NCI-H748 (cell line): ENCODE data around the gene LEP.
"Not testable (repeated sequence)": the region's sequence is repeated elsewhere in the genome, so short reads cannot be mapped to it uniquely, and the experiment has no call there.

Experiments
- DNase-seq: peaks from one replicate; lab custom pipeline; 2025; ENCODE audit not compliant: unreplicated experiment; lab: John Stamatoyannopoulos, UW

LEP gene

GRCh38 chr7:128270826-128271272 is 29.8 kb downstream of the LEP start:
- DNase-seq, result no peak

DNA sequence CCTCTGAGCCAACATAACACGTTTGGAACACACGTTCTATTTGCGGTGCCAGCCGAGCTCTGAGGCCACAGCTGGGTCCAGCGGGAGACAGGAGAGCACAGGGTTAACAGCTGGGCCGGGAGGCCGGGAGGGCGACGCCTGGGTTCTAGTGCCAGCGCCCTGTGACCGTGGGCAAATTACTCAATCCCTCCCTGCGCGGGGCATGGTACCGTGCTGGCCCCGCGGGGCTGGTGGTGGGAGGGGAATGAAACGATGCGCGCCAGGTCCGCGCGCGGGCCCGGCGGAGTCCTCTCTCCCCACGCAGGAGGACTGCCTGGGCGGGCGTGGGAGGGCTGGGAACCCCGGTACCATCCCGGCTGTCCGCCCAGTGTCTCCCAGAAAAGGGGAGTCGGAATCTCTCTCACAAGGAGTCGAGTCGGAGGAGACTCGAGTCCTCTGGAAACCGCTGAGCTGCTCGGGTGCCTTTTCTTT is 30.4 kb downstream of the LEP start:
- DNase-seq, result no peak

DNA sequence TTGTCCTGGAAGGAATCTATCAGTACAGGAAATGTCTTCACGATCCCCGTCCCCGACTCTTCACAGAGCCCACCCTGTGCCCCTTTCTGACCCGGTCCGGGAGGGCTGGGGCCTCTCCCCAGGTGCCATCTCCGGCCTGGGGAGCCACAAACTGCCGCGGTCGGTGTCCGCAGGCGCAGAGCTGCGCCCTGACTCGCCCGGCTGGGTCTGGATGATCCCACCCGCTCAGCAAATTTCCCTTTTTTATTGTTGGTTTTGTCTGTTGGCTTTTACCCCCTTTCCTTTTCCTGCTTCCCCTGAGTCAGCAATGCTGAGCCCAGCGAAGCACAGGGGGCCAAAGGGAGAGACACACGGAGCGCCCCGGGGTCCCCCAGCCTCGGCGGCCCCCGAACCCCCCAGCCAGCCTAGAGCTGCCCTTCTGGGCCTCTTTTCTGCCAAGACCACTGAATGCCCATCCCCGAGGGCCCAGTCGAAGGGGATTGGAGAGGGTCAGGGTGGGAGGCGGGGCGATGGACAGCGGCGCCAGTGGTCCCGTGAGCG is 30.9 kb downstream of the LEP start:
- DNase-seq, result no peak

GRCh38 chr7:128274246-128274883 is 33.3 kb downstream of the LEP start:
- DNase-seq, result no peak

DNA sequence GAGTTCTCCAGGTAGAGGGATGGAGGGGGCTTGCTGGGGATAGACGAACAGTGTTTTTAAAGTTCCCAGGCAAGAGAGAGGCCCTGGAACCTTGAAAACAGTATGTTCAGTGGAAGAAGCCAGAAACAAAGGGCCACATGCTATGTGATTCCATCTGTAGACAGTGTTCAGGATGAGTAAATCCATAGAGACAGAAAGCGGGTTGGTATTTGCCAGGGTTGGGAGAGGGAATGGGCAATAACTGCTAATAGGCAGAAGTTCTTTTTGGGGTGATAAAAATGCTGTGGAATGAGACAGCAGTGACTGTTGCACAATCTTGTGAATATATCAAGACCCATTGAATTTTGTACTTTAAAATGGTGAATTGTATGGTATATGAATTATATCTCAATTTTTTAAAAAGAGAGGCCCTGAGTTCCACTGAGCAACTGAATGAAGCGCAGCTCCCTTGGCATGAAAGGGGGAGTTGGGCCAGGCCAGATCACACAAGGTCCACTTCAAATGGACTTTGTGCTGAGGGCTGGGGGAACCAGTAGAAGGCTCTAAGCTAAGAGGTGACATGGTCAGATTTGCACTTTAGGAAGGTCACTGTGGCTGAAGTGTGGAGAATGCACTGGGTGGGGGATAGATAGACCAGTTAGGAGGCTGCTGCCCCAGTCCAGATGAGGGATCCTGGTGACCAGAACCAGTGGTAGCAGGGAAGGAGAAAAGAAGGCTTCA is 34.0 kb downstream of the LEP start:
- no peak for DNase-seq

- DNase-seq, result no peak
These were observed 34.6 kb downstream of the LEP start for GRCh38 chr7:128275681-128276080.

DNA sequence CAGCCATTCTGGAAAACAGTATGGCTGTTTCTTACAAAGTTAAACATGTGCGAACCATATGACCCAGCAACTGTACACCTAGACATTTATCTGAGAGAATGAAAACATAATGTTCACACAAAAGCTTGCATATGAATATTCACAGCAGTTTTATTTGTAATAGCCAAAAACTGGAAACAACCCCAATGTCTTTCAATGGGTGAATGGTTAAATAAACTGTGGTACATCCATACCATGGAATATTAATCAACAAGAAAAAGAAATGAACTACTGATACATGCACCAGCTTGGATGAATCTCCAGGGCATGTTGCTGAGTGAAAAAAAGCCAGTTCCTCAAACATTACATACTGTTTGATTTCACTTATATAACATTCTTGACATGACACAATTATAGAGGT is 37.3 kb downstream of the LEP start:
- DNase-seq, result no peak

GRCh38 chr7:128279124-128279713 is 38.1 kb downstream of the LEP start:
- DNase-seq, result no peak

DNA sequence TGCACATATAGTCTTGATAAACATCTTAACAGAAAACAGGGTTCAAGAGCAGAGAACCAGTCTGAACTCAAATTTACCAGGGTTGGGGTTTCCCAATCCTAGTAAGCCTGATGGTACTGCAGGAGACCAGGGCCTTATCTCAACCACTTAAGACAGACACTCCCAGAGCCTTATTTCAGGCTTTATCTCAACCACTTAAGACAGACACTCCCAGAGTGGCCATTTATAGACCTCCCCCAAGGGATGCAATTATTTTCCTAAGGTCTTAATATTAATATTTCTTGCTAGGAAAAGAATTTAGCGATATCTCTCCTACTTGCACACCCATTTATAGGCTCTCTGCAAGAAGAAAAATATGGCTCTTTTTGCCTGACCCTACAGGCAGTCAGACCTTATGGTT is 39.4 kb downstream of the LEP start:
- not testable (repeated sequence) for DNase-seq

- DNase-seq, result no peak
These were observed 40.7 kb downstream of the LEP start for GRCh38 chr7:128281605-128282380.

- DNase-seq, result no peak
These were observed 43.0 kb downstream of the LEP start for GRCh38 chr7:128284102-128284501.

DNA sequence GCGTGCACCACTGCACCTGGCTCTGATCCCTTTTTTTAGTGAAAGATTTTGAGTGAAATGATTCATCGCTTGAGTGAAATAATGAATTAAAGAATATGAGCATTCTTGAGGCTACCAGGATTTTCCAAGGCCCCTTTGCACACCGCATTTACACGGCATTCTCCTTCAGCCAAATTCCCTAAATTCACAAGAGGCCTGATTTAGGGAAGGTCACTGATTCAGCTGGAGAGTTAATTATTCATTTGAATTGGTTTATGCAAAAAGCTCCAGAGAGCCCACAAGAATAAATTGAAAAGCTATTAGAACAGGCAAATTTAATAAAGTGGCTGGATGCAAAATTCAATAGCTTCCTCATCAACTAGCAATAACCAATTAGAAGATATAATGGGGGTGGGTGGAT is 46.5 kb downstream of the LEP start:
- no peak for DNase-seq

DNA sequence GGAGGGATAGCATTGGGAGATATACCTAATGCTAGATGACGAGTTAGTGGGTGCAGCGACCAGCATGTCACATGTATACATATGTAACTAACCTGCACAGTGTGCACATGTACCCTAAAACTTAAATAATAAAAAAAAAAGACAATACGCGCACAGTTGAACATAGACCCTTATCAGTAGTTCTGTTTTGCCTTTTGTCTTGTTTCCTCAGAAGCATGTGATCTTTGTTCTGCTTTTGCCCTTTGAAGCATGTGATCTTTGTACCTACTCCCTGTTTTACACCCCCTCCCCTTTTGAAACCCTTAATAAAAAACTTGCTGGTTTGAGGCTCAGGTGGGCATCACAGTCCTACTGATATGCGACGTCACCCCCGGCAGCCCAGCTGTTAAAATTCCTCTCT is 56.9 kb downstream of the LEP start:
- not testable (repeated sequence) for DNase-seq

- DNase-seq, result no peak
These were observed 58.1 kb downstream of the LEP start for GRCh38 chr7:128299109-128299607.

DNA sequence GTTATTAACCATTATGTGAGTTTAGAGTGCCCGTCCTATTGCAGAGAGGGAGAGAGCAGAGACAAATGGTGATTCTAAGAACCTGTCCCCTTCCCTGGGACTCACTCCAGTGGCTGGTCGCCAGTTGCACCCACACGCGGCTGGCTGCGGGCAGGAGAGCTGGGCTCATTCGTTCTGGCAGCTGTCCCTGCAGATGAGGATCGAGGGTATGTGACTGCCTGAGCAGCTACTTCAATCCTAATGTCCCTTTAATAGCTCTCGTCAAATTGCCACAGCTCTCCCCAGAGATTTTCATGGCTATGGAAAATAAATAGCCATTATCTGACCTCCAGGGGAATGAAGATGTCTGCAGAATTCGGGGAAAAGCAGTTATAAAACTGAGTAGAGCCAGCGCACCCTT is 61.1 kb downstream of the LEP start:
- no peak for DNase-seq

DNA sequence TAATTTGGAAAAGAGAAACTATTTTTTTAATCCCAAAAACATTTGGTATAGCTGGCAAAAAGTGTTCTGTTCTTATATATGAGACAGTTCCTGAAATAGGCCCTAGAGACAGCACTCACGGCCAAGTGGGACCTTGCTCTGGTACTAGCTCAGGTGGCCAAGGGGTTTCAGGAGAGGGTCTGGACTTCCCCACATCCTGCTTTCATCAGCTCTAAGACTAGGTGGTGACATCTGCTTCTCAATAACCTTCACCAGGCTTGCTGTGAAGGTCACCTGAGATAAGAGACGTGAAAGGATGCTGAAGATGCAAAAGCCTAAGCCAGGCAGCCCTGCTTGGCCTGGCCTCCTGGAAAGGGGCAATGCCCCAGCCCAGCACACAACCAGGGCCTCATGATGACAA is 62.1 kb downstream of the LEP start:
- DNase-seq, result no peak

DNA sequence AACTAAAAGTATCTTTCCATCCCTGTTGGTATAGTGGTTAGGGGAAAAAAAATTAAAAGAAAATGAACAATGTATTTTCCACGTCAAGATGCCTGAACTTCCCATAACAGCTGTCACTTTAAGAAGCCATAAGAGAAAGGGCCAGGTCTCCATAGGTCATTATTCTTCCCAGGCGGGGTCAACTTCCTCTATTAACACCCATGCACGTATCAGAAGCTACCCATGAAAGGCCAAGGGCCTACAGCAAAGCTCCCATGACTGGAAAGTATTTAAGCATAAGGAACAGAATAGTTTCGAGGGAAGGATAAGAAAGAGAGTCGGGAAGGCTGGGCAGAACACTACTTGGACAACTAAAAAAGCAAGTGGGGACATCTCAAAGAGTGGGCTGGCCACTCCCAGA is 62.6 kb downstream of the LEP start:
- DNase-seq, result no peak

GRCh38 chr7:128304212-128304611 is 63.1 kb downstream of the LEP start:
- no peak for DNase-seq

DNA sequence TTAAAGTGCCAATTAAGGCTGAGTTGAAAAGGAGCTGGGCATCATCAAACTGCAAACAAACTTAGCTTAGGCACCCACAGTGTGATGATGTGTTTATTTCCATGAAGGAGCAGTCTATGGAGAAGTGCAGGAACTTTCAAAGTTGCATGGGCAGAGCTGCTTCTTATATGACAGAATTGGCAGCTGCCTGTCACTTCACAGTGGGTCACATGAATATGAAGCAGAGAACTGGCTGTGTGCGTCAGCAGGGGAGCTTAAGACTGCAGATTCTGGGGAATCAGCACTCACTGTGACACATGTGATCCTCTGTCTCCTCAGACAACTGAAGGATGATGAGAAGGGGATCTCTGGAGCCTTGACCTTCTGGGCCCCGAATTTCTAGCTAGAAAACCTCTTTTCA is 66.0 kb downstream of the LEP start:
- DNase-seq, result no peak
